SK-N-MC (cell line): ENCODE results near the gene STIMATE.

ENCODE experiments used
- EZH2 ChIP-seq: fragments of 200-600 bp; sonication (generic); IDR thresholded peaks from one replicate; pipeline ENCODE4 v1.6.1; 2017; ENCODE audit warnings: antibody characterized with exemption
- POLR2AphosphoS5 ChIP-seq: IDR thresholded peaks from 2 replicates; pipeline ENCODE4 v1.6.1; 2012; ENCODE audit warnings: mild to moderate bottlenecking, low read depth, low read length, borderline replicate concordance

DNA sequence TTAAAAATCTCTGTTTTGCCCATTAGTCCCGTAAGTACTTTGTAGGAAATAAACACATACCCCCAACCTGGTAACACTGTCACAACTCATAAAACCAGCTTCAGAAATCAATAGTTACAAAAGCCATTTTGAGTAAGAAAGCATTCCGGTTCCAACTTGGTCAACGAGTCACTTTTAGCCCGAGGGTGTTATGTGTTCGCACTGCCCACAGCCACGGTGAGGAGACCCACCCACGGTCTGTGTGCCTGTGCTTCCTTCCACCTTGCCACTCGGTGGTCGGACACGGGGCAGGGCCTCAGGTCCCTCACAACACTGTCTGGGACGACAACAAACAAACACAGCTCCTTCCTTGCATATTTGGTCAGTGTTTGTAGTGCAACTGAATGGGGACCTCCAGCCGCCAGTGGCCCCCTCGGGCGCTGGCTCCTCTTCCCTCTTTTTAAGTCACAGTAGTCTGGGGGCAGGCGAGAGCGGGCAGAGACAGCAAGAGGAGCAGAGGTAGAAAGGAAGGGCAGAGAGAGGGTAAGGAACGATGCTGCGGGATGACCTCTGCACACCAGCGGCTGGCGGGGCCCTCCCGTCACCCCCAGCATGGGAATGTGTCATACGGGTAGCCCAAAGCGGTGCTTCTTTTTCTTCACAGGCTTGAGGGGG is 57.3 kb downstream of the STIMATE start:
- TF ChIP-seq POLR2AphosphoS5 (no peak), EZH2 (no peak)
